ENCODE data around the gene AMH. TPM values are rescaled to one million over a fixed set of nuclear protein-coding genes. Genes with fewer than 3 reads are reported as not detected.
A peak's percentile ranks its signal among the peaks of the same experiment; 100 is the strongest.

AMH gene
- total RNA-seq, 1 donor, result under 0.01 TPM

- no peak overlapping the region for H2AFZ ChIP-seq (ENCODE audit: low read length)
- no peaks in the 10 kb centered on the region for H3K4me1 ChIP-seq (ENCODE audit: insufficient read depth, low read length)
- no peak overlapping the region for H3K27ac ChIP-seq (ENCODE audit: low read depth, low read length)
- no peak overlapping the region for H3K4me2 ChIP-seq (ENCODE audit: insufficient read depth, low read length)
- H3K79me2 ChIP-seq (ENCODE audit: insufficient read depth, low read length), result no peaks in the 10 kb centered on the region
- DNase-seq (ENCODE audit: insufficient read length, low spot score, missing footprints), result peak; percentile 90
- TF ChIP-seq, protein P1, sequence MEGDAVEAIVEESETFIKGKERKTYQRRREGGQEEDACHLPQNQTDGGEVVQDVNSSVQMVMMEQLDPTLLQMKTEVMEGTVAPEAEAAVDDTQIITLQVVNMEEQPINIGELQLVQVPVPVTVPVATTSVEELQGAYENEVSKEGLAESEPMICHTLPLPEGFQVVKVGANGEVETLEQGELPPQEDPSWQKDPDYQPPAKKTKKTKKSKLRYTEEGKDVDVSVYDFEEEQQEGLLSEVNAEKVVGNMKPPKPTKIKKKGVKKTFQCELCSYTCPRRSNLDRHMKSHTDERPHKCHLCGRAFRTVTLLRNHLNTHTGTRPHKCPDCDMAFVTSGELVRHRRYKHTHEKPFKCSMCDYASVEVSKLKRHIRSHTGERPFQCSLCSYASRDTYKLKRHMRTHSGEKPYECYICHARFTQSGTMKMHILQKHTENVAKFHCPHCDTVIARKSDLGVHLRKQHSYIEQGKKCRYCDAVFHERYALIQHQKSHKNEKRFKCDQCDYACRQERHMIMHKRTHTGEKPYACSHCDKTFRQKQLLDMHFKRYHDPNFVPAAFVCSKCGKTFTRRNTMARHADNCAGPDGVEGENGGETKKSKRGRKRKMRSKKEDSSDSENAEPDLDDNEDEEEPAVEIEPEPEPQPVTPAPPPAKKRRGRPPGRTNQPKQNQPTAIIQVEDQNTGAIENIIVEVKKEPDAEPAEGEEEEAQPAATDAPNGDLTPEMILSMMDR (IDR thresholded peaks at IDR 0.05; ENCODE audit: extremely low read depth, low read depth, low read length), result no peak
- H4K20me1 ChIP-seq (ENCODE audit: insufficient read depth, low read length), result peaks cover 15% of the 10 kb centered on the region
- peaks cover 47% of the 10 kb centered on the region for H3K27me3 ChIP-seq (ENCODE audit: insufficient read depth, low read length)
- no peaks in the 10 kb centered on the region for H3K36me3 ChIP-seq (ENCODE audit: insufficient read depth, low read length)
- no peaks in the 10 kb centered on the region for H3K9me3 ChIP-seq (ENCODE audit: low read depth, low read length)
- no peak overlapping the region for H3K4me3 ChIP-seq (ENCODE audit: insufficient read depth, low read length)
Measured at GRCh38 chr19:2253106-2254063, 4.3 kb downstream of the AMH start.

DNA sequence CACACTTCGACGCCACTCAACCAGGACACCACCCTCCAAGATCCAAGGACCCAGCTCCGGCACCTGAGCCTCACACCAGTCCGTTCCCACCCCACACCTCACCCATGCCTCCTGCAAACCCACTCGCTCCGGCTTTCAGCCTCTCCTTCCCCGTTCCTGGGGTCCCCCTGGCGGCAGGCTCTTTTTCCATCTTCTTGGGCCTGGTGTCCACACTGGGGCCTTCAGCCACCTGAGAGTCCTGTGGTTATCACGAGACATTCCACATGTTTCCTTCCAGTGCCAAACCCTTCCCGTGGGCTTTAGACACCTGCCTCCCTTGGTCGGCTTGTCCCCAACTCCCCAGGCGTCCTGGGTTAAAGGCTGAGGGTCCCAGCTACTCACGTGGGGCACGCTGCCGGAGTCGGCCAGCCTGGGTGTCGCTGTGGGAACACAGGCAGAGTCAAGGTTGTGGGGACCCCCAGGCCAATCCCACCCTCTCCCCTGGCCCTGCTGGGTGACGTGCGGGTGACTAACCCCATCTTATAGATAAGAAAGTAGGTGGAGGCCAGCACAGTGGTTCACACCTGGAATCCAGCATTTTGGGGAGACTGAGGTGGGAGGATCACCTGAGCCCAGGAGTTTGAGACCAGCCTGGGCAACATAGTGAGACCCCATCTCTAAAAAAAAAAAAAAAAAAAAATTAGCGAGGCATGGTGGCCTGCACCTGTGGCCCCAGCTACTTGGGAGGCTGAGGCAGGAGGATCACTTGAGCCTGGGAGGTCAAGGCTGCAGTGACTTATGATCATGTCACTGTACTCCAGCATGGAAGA, 5.1 kb downstream of the AMH start:
- Histone ChIP-seq H3K36me3 (ENCODE audit: insufficient read depth, low read length) (no peaks in the 10 kb centered on the region), H3K27ac (ENCODE audit: low read depth, low read length) (no peak overlapping the region), H4K20me1 (ENCODE audit: insufficient read depth, low read length) (peaks cover 6% of the 10 kb centered on the region), H3K9me3 (ENCODE audit: low read depth, low read length) (no peaks in the 10 kb centered on the region), H3K79me2 (ENCODE audit: insufficient read depth, low read length) (no peaks in the 10 kb centered on the region), H2AFZ (ENCODE audit: low read length) (no peak overlapping the region), H3K4me3 (ENCODE audit: insufficient read depth, low read length) (no peak overlapping the region), H3K4me1 (ENCODE audit: insufficient read depth, low read length) (peaks cover 1% of the 10 kb centered on the region), H3K27me3 (ENCODE audit: insufficient read depth, low read length) (peaks cover 47% of the 10 kb centered on the region), H3K4me2 (ENCODE audit: insufficient read depth, low read length) (no peak overlapping the region)
- TF ChIP-seq, protein P1 (IDR thresholded peaks at IDR 0.05; ENCODE audit: extremely low read depth, low read depth, low read length), result peak; percentile 24
- DNase-seq (ENCODE audit: insufficient read length, low spot score, missing footprints), result peak; percentile 96

DNA sequence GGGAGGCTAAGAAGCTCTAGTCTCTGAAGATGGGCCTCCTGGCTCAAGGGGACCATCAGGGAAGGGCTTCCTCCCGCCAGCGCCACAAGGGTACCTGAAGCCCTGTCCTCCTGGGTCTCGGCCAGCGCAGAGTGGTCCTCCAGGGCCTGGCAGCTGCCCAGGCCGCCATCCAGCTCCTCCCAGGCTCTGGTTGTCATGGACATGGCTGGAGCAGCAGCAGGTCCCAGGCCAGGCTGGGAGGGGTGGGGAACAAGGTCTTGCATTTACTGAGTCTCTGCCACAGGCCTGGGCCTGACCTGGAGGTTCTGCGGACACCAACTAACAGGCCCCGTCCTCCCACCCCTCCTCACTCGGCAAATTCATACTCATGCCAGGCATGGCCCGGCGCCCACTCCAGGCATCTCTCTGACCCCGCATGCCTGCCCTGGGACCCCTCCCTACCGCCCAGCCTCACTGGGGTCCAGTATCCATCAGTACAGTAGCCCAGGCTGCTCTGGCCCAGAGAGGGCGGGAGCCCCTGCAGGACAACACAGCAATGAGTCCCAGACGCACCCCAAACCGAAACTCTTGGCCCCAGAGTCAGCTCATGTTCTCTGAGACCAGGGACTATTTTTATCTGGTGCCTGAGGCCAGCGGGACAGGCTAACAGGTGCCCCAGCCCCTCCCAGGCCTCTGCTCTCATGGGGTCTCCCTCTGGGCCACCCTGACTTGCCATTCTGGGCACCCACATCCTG, 6.2 kb downstream of the AMH start:
- Histone ChIP-seq H3K27me3 (ENCODE audit: insufficient read depth, low read length) (peaks cover 41% of the 10 kb centered on the region), H3K4me3 (ENCODE audit: insufficient read depth, low read length) (no peak overlapping the region), H2AFZ (ENCODE audit: low read length) (no peak overlapping the region), H3K9me3 (ENCODE audit: low read depth, low read length) (no peaks in the 10 kb centered on the region), H3K36me3 (ENCODE audit: insufficient read depth, low read length) (no peaks in the 10 kb centered on the region), H3K79me2 (ENCODE audit: insufficient read depth, low read length) (no peaks in the 10 kb centered on the region), H3K27ac (ENCODE audit: low read depth, low read length) (no peak overlapping the region), H3K4me1 (ENCODE audit: insufficient read depth, low read length) (peaks cover 5% of the 10 kb centered on the region), H3K4me2 (ENCODE audit: insufficient read depth, low read length) (no peak overlapping the region), H4K20me1 (ENCODE audit: insufficient read depth, low read length) (no peaks in the 10 kb centered on the region)
- peak; percentile 83 for DNase-seq (ENCODE audit: insufficient read length, low spot score, missing footprints)
- TF ChIP-seq, protein P1 (IDR thresholded peaks at IDR 0.05; ENCODE audit: extremely low read depth, low read depth, low read length), result no peak
